RWPE2 (cell line): ENCODE results near the gene KIF1B.

Source experiments
- ATAC-seq: fragments of 200-7000 bp; cut with Tn5 transposase; 3 replicates; pipeline ENCODE4 v1.9.1; 2021; ENCODE audit warnings: low read depth
- DNase-seq: peaks from one replicate; pipeline ENCODE4 v3.0.0-alpha.2; 2020; ENCODE audit warnings: low spot score
- H3K27ac ChIP-seq: fragments of 450-650 bp; 2 replicates; pipeline ENCODE4 v1.5.1; 2017; ENCODE audit warnings: mild to moderate bottlenecking; ENCODE audit not compliant: poor library complexity, severe bottlenecking
- H3K27me3 ChIP-seq: fragments of 250-450 bp; sonication (Bioruptor Pico); 2 replicates; pipeline ENCODE4 v1.5.1; 2021; ENCODE audit warnings: mild to moderate bottlenecking, moderate library complexity; ENCODE audit not compliant: insufficient read depth, poor library complexity, severe bottlenecking
- H3K36me3 ChIP-seq: fragments of 250-450 bp; sonication (Bioruptor Pico); 2 replicates; pipeline ENCODE4 v1.5.1; 2020; ENCODE audit warnings: low read depth, mild to moderate bottlenecking, moderate library complexity
- H3K4me1 ChIP-seq: fragments of 250-450 bp; sonication (Bioruptor Pico); 2 replicates; pipeline ENCODE4 v1.5.1; 2021; ENCODE audit warnings: mild to moderate bottlenecking, moderate library complexity; ENCODE audit not compliant: insufficient read depth, poor library complexity, severe bottlenecking
- H3K4me3 ChIP-seq: fragments of 250-450 bp; sonication (Bioruptor Pico); 2 replicates; pipeline ENCODE4 v1.5.1; 2021; ENCODE audit warnings: mild to moderate bottlenecking, moderate library complexity; ENCODE audit not compliant: severe bottlenecking
- H3K9me3 ChIP-seq: fragments of 250-450 bp; sonication (Bioruptor Pico); 2 replicates; pipeline ENCODE4 v1.5.1; 2021; ENCODE audit warnings: mild to moderate bottlenecking, moderate library complexity; ENCODE audit not compliant: severe bottlenecking
- TF ChIP-seq, protein P1 (sequence below): fragments of 450-650 bp; IDR thresholded peaks from one replicate; pipeline ENCODE4 v1.5.1; 2017; ENCODE audit warnings: mild to moderate bottlenecking, moderate library complexity; ENCODE audit not compliant: poor library complexity, severe bottlenecking

The KIF1B gene

GRCh38 chr1:10339815-10340214 is 129.4 kb downstream of the KIF1B start:
- H3K27ac ChIP-seq: no peak overlapping the region
- ATAC-seq (peak; percentile 85), DNase-seq (no peak)
- H3K4me1 ChIP-seq: no peaks in the 10 kb centered on the region
- H3K27me3 ChIP-seq: no peaks in the 10 kb centered on the region
- TF ChIP-seq, protein P1, sequence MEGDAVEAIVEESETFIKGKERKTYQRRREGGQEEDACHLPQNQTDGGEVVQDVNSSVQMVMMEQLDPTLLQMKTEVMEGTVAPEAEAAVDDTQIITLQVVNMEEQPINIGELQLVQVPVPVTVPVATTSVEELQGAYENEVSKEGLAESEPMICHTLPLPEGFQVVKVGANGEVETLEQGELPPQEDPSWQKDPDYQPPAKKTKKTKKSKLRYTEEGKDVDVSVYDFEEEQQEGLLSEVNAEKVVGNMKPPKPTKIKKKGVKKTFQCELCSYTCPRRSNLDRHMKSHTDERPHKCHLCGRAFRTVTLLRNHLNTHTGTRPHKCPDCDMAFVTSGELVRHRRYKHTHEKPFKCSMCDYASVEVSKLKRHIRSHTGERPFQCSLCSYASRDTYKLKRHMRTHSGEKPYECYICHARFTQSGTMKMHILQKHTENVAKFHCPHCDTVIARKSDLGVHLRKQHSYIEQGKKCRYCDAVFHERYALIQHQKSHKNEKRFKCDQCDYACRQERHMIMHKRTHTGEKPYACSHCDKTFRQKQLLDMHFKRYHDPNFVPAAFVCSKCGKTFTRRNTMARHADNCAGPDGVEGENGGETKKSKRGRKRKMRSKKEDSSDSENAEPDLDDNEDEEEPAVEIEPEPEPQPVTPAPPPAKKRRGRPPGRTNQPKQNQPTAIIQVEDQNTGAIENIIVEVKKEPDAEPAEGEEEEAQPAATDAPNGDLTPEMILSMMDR: no peak
- H3K36me3 ChIP-seq: peaks cover 73% of the 10 kb centered on the region
- no peak overlapping the region for H3K4me3 ChIP-seq
- H3K9me3 ChIP-seq: no peaks in the 10 kb centered on the region

DNA sequence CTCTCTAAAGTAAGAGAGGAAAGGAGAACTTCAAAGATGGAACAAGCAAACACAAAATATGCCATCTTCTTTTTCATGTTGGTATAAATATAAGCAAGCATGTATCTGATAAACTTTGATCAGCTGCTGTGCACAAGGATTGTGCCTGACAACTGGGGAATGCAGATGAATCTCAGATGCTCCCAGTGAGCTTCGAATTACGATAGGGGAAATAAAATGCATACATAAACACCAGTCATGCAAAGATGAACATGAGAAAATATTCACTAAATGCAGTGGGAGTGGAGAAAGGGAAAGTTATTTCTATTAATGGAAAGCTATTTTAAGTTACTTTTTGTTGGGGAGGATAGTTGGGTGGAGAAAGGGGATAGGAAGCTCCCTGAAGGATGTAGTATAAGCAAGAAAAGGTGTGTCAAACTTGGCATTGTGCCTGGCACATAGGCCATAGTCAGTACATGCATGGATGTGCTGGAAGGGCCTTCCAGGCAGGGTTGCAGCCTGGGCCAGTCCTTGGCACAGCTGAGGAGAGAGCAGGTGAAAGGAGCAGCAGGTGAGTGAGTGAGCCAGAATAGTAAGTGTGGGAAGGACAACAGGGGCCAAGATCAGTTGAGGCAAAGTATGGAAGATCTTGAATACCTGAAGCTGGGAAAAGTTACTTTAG is 130.7 kb downstream of the KIF1B start:
- no peaks in the 10 kb centered on the region for H3K9me3 ChIP-seq
- no peak overlapping the region for H3K4me3 ChIP-seq
- no peaks in the 10 kb centered on the region for H3K4me1 ChIP-seq
- no peaks in the 10 kb centered on the region for H3K27me3 ChIP-seq
- DNase-seq (no peak), ATAC-seq (no peak)
- TF ChIP-seq, protein P1: no peak
- no peak overlapping the region for H3K27ac ChIP-seq
- H3K36me3 ChIP-seq: peaks cover 69% of the 10 kb centered on the region

- Histone ChIP-seq H3K9me3 (no peaks in the 10 kb centered on the region), H3K27ac (no peak overlapping the region), H3K4me3 (no peak overlapping the region), H3K36me3 (peaks cover 37% of the 10 kb centered on the region), H3K27me3 (no peaks in the 10 kb centered on the region), H3K4me1 (no peaks in the 10 kb centered on the region)
- TF ChIP-seq, protein P1: no peak
- ATAC-seq: no peak
- no peak for DNase-seq
Observed at GRCh38 chr1:10347109-10347508, 136.7 kb downstream of the KIF1B start.

GRCh38 chr1:10353282-10353681 is 142.9 kb downstream of the KIF1B start:
- TF ChIP-seq, protein P1: no peak
- no peak for DNase-seq
- ATAC-seq: no peak
- no peak overlapping the region for H3K4me3 ChIP-seq
- no peaks in the 10 kb centered on the region for H3K4me1 ChIP-seq
- no peak overlapping the region for H3K27ac ChIP-seq
- peaks cover 35% of the 10 kb centered on the region for H3K36me3 ChIP-seq
- H3K27me3 ChIP-seq: no peaks in the 10 kb centered on the region
- H3K9me3 ChIP-seq: no peaks in the 10 kb centered on the region

GRCh38 chr1:10353693-10354092 is 143.3 kb downstream of the KIF1B start:
- Histone ChIP-seq H3K4me1 (no peaks in the 10 kb centered on the region), H3K27ac (no peak overlapping the region), H3K4me3 (no peak overlapping the region), H3K36me3 (peaks cover 33% of the 10 kb centered on the region), H3K9me3 (no peaks in the 10 kb centered on the region), H3K27me3 (no peaks in the 10 kb centered on the region)
- TF ChIP-seq, protein P1: no peak
- ATAC-seq: no peak
- no peak for DNase-seq
